Measurements from ENCODE around the gene TRAPPC5.

TRAPPC5 gene

GRCh38 chr19:7650148-7650547, 30.5 kb upstream of the TRAPPC5 start:
- Histone ChIP-seq H3K4me3 (ENCODE audit: low read length) (no peak overlapping the region), H3K4me1 (ENCODE audit: control insufficient read depth, insufficient read depth, low read length) (peaks cover 7% of the 10 kb centered on the region), H3K27me3 (ENCODE audit: control insufficient read depth, insufficient read depth, low read length) (no peaks in the 10 kb centered on the region), H3K36me3 (ENCODE audit: control insufficient read depth, insufficient read depth, low read length) (no peaks in the 10 kb centered on the region), H3K9me3 (ENCODE audit: control insufficient read depth, low read length) (no peaks in the 10 kb centered on the region), H3K9ac (ENCODE audit: low read length) (no peak overlapping the region)

GRCh38 chr19:7652061-7652641, 28.5 kb upstream of the TRAPPC5 start:
- no peaks in the 10 kb centered on the region for H3K9me3 ChIP-seq (ENCODE audit: control insufficient read depth, low read length)
- H3K4me3 ChIP-seq (ENCODE audit: low read length) = no peak overlapping the region
- peak overlapping the region; percentile 51 for H3K9ac ChIP-seq (ENCODE audit: low read length)
- H3K4me1 ChIP-seq (ENCODE audit: control insufficient read depth, insufficient read depth, low read length) = peaks cover 7% of the 10 kb centered on the region
- no peaks in the 10 kb centered on the region for H3K27me3 ChIP-seq (ENCODE audit: control insufficient read depth, insufficient read depth, low read length)
- no peaks in the 10 kb centered on the region for H3K36me3 ChIP-seq (ENCODE audit: control insufficient read depth, insufficient read depth, low read length)

- Histone ChIP-seq H3K9me3 (ENCODE audit: control insufficient read depth, low read length) (no peaks in the 10 kb centered on the region), H3K36me3 (ENCODE audit: control insufficient read depth, insufficient read depth, low read length) (no peaks in the 10 kb centered on the region), H3K9ac (ENCODE audit: low read length) (no peak overlapping the region), H3K27me3 (ENCODE audit: control insufficient read depth, insufficient read depth, low read length) (peaks cover 3% of the 10 kb centered on the region), H3K4me3 (ENCODE audit: low read length) (no peak overlapping the region), H3K4me1 (ENCODE audit: control insufficient read depth, insufficient read depth, low read length) (peaks cover 7% of the 10 kb centered on the region)
These were observed 26.2 kb upstream of the TRAPPC5 start for GRCh38 chr19:7654401-7654800.

- Histone ChIP-seq H3K9ac (ENCODE audit: low read length) (no peak overlapping the region), H3K4me3 (ENCODE audit: low read length) (no peak overlapping the region), H3K4me1 (ENCODE audit: control insufficient read depth, insufficient read depth, low read length) (peaks cover 7% of the 10 kb centered on the region)
These were observed 25.1 kb upstream of the TRAPPC5 start for GRCh38 chr19:7655581-7655980.

GRCh38 chr19:7657131-7657751, 23.4 kb upstream of the TRAPPC5 start:
- Histone ChIP-seq H3K9me3 (ENCODE audit: control insufficient read depth, low read length) (no peaks in the 10 kb centered on the region), H3K36me3 (ENCODE audit: control insufficient read depth, insufficient read depth, low read length) (no peaks in the 10 kb centered on the region), H3K4me3 (ENCODE audit: low read length) (no peak overlapping the region), H3K27me3 (ENCODE audit: control insufficient read depth, insufficient read depth, low read length) (peaks cover 3% of the 10 kb centered on the region), H3K4me1 (ENCODE audit: control insufficient read depth, insufficient read depth, low read length) (peaks cover 4% of the 10 kb centered on the region), H3K9ac (ENCODE audit: low read length) (no peak overlapping the region)

More at GRCh38 chr19:7655581-7655980, 25.1 kb upstream of the TRAPPC5 start:
- H3K27me3 ChIP-seq (ENCODE audit: control insufficient read depth, insufficient read depth, low read length) = peaks cover 3% of the 10 kb centered on the region
- no peaks in the 10 kb centered on the region for H3K9me3 ChIP-seq (ENCODE audit: control insufficient read depth, low read length)
- H3K36me3 ChIP-seq (ENCODE audit: control insufficient read depth, insufficient read depth, low read length) = no peaks in the 10 kb centered on the region

GRCh38 chr19:7658219-7658686, 22.4 kb upstream of the TRAPPC5 start:
- Histone ChIP-seq H3K4me3 (ENCODE audit: low read length) (no peak overlapping the region), H3K9ac (ENCODE audit: low read length) (no peak overlapping the region), H3K9me3 (ENCODE audit: control insufficient read depth, low read length) (no peaks in the 10 kb centered on the region), H3K4me1 (ENCODE audit: control insufficient read depth, insufficient read depth, low read length) (no peaks in the 10 kb centered on the region), H3K27me3 (ENCODE audit: control insufficient read depth, insufficient read depth, low read length) (peaks cover 3% of the 10 kb centered on the region), H3K36me3 (ENCODE audit: control insufficient read depth, insufficient read depth, low read length) (no peaks in the 10 kb centered on the region)

- H3K9me3 ChIP-seq (ENCODE audit: control insufficient read depth, low read length) = no peaks in the 10 kb centered on the region
- H3K4me3 ChIP-seq (ENCODE audit: low read length) = no peak overlapping the region
- H3K36me3 ChIP-seq (ENCODE audit: control insufficient read depth, insufficient read depth, low read length) = no peaks in the 10 kb centered on the region
- no peaks in the 10 kb centered on the region for H3K4me1 ChIP-seq (ENCODE audit: control insufficient read depth, insufficient read depth, low read length)
- peaks cover 3% of the 10 kb centered on the region for H3K27me3 ChIP-seq (ENCODE audit: control insufficient read depth, insufficient read depth, low read length)
- no peak overlapping the region for H3K9ac ChIP-seq (ENCODE audit: low read length)
These were observed 18.7 kb upstream of the TRAPPC5 start for GRCh38 chr19:7661744-7662538.

- Histone ChIP-seq H3K9me3 (ENCODE audit: control insufficient read depth, low read length) (no peaks in the 10 kb centered on the region), H3K36me3 (ENCODE audit: control insufficient read depth, insufficient read depth, low read length) (no peaks in the 10 kb centered on the region), H3K27me3 (ENCODE audit: control insufficient read depth, insufficient read depth, low read length) (peaks cover 3% of the 10 kb centered on the region)
These were observed 18.0 kb upstream of the TRAPPC5 start for GRCh38 chr19:7662657-7663056.

GRCh38 chr19:7663706-7664105, 16.9 kb upstream of the TRAPPC5 start:
- Histone ChIP-seq H3K4me3 (ENCODE audit: low read length) (no peak overlapping the region), H3K27me3 (ENCODE audit: control insufficient read depth, insufficient read depth, low read length) (no peaks in the 10 kb centered on the region), H3K4me1 (ENCODE audit: control insufficient read depth, insufficient read depth, low read length) (no peaks in the 10 kb centered on the region), H3K9ac (ENCODE audit: low read length) (no peak overlapping the region), H3K9me3 (ENCODE audit: control insufficient read depth, low read length) (no peaks in the 10 kb centered on the region), H3K36me3 (ENCODE audit: control insufficient read depth, insufficient read depth, low read length) (no peaks in the 10 kb centered on the region)

More at GRCh38 chr19:7662657-7663056, 18.0 kb upstream of the TRAPPC5 start:
- H3K4me1 ChIP-seq (ENCODE audit: control insufficient read depth, insufficient read depth, low read length) = no peaks in the 10 kb centered on the region
- H3K4me3 ChIP-seq (ENCODE audit: low read length) = no peak overlapping the region
- H3K9ac ChIP-seq (ENCODE audit: low read length) = no peak overlapping the region

- H3K4me1 ChIP-seq (ENCODE audit: control insufficient read depth, insufficient read depth, low read length) = no peaks in the 10 kb centered on the region
- peaks cover 11% of the 10 kb centered on the region for H3K27me3 ChIP-seq (ENCODE audit: control insufficient read depth, insufficient read depth, low read length)
- no peak overlapping the region for H3K4me3 ChIP-seq (ENCODE audit: low read length)
- H3K9ac ChIP-seq (ENCODE audit: low read length) = no peak overlapping the region
- no peaks in the 10 kb centered on the region for H3K36me3 ChIP-seq (ENCODE audit: control insufficient read depth, insufficient read depth, low read length)
- H3K9me3 ChIP-seq (ENCODE audit: control insufficient read depth, low read length) = no peaks in the 10 kb centered on the region
These were observed 15.6 kb upstream of the TRAPPC5 start for GRCh38 chr19:7665076-7665475.

- Histone ChIP-seq H3K4me3 (ENCODE audit: low read length) (no peak within 1 kb of the TSS), H3K9me3 (ENCODE audit: control insufficient read depth, low read length) (no peaks in the 10 kb centered on the region), H3K36me3 (ENCODE audit: control insufficient read depth, insufficient read depth, low read length) (no peaks in the 10 kb centered on the region), H3K27me3 (ENCODE audit: control insufficient read depth, insufficient read depth, low read length) (peaks cover 26% of the 10 kb centered on the region), H3K4me1 (ENCODE audit: control insufficient read depth, insufficient read depth, low read length) (no peaks in the 10 kb centered on the region), H3K9ac (ENCODE audit: low read length) (no peak within 1 kb of the TSS)
These were observed 11.8 kb upstream of the TRAPPC5 start, which contains the start of gene RETN for GRCh38 chr19:7668842-7669241. RETN (plus strand) TSS chr19:7669049; CDS start chr19:7669327, 278 bp downstream.

GRCh38 chr19:7669641-7670040, 11.0 kb upstream of the TRAPPC5 start:
- Histone ChIP-seq H3K4me1 (ENCODE audit: control insufficient read depth, insufficient read depth, low read length) (peaks cover 3% of the 10 kb centered on the region), H3K9ac (ENCODE audit: low read length) (no peak overlapping the region), H3K4me3 (ENCODE audit: low read length) (no peak overlapping the region), H3K9me3 (ENCODE audit: control insufficient read depth, low read length) (no peaks in the 10 kb centered on the region), H3K27me3 (ENCODE audit: control insufficient read depth, insufficient read depth, low read length) (peaks cover 26% of the 10 kb centered on the region), H3K36me3 (ENCODE audit: control insufficient read depth, insufficient read depth, low read length) (no peaks in the 10 kb centered on the region)

All from mucosa of stomach (tissue), 1 donor.